ENCODE measurements around the gene LAPTM5. TPM values are rescaled to one million over a fixed set of nuclear protein-coding genes. Genes with fewer than 3 reads are reported as not detected.

LAPTM5 gene
- total RNA-seq, 4 donors from 2014 or later: 21.1 to 67.8 (median 43.1) TPM

DNA sequence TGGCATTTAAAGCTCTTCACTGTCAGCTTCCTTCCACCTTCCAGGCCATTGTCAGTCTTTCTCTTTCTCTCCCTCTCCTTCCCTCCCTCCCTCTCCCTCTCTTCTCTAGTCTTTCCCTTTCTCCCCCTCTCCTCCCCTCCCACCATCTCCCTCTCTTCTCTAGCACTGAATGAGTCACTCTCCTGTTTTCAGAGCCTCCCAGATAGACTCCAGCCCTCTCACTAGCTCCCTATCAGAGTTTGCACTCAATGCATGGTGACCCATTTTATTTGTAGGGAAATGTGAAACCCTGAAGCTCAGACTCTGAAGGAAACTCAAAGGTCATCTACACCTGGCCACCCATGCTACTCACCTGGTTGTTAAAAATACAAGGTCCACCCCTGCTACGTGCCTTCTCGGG, 29.8 kb downstream of the LAPTM5 start:
- Histone ChIP-seq H3K9me3 (no peaks in the 10 kb centered on the region), H3K4me1 (peaks cover 0 to 22% (median 12%) of the 10 kb centered on the region in 4 donors), H3K4me3 (no peak overlapping the region), H3K27ac (no peak overlapping the region), H3K36me3 (peaks cover 0 to 27% (median 0%) of the 10 kb centered on the region in 3 donors), H3K27me3 (no peaks in the 10 kb centered on the region)
- DNase-seq (ENCODE audit: low spot score in 2 of 2): no peak
- 93 to 100% methylated on average over 2 of the region's 2 CpGs for WGBS, 2 donors
- TF ChIP-seq, protein P1, sequence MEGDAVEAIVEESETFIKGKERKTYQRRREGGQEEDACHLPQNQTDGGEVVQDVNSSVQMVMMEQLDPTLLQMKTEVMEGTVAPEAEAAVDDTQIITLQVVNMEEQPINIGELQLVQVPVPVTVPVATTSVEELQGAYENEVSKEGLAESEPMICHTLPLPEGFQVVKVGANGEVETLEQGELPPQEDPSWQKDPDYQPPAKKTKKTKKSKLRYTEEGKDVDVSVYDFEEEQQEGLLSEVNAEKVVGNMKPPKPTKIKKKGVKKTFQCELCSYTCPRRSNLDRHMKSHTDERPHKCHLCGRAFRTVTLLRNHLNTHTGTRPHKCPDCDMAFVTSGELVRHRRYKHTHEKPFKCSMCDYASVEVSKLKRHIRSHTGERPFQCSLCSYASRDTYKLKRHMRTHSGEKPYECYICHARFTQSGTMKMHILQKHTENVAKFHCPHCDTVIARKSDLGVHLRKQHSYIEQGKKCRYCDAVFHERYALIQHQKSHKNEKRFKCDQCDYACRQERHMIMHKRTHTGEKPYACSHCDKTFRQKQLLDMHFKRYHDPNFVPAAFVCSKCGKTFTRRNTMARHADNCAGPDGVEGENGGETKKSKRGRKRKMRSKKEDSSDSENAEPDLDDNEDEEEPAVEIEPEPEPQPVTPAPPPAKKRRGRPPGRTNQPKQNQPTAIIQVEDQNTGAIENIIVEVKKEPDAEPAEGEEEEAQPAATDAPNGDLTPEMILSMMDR (IDR thresholded peaks at IDR 0.05): no peak
- TF ChIP-seq EP300 (IDR thresholded peaks at IDR 0.05) (no peak), POLR2A (IDR thresholded peaks at IDR 0.05) (no peak)

DNA sequence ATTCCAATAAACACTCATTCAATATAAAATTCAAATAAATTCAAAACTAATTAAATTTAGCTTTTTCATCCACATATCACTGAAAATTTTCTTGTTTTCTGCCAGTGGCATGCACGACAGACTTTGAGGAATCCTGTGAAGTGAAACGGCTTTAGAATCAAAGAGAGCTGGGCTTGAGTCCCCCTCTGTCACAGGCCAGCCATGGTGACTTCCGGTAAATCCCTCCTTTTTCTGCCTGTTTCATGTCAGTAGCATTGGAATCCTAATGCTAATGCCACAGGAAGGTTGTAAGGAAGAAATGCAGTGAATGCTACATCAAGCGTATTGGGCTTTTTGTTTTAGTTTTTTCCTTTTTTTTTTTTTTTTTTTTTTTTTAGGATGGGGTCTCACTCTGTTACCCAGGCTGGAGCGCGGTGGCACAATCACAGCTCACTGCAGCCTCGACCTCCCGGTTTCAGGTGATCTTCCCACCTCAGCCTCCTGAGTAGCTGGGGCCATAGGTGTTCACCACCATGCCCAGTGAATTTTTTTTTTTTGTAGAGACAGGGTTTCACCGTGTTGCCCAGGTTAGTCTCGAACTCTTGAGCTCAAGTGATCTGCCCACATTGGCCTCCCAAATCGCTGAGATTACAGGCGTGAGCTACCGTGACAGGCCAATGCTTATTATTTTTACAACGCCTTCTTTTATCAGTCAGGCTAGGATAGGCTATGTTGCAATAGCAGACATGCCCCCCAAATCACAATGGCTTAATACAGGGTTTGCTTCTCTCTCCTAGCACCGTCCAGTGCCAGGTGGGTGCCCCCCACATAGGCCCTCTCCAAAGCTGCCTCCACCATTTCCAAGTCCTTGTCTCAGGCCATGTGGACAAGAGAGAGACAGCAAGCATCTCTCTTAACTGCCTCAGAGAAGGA, 30.5 kb downstream of the LAPTM5 start:
- DNase-seq (ENCODE audit: low spot score in 2 of 2): no peak
- H3K27ac ChIP-seq: no peak overlapping the region
- peaks cover 0 to 22% (median 7%) of the 10 kb centered on the region in 4 donors for H3K4me1 ChIP-seq
- H3K27me3 ChIP-seq: no peaks in the 10 kb centered on the region
- no peak overlapping the region for H3K4me3 ChIP-seq
- no peaks in the 10 kb centered on the region for H3K9me3 ChIP-seq
- H3K36me3 ChIP-seq: peaks cover 0 to 35% (median 0%) of the 10 kb centered on the region in 3 donors
- WGBS, 2 donors: 87 to 89% methylated on average over 15 of the region's 15 CpGs
- TF ChIP-seq POLR2A (IDR thresholded peaks at IDR 0.05) (no peak), EP300 (IDR thresholded peaks at IDR 0.05) (no peak)
- TF ChIP-seq, protein P1 (IDR thresholded peaks at IDR 0.05): no peak

DNA sequence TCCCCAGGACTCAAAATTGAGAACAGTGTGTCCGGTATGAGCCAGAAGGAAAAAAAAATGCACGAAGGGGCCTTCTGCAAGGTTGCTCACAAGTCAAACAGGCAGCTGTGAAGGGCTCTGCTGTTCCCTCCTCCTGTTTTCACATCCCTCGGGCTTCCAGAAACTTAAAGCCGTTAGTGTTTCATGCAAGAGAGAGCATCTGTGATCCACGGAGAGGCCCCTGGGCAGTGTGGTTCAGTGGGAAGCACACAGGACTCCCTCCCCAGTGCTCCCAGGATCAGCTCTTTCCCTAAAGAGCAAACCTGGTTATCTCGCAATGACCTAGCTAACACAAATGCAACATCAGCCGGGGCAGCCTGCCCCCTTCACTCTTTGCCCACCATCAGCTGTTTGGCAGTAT, 31.3 kb downstream of the LAPTM5 start:
- peaks cover 0 to 17% (median 7%) of the 10 kb centered on the region in 4 donors for H3K4me1 ChIP-seq

DNA sequence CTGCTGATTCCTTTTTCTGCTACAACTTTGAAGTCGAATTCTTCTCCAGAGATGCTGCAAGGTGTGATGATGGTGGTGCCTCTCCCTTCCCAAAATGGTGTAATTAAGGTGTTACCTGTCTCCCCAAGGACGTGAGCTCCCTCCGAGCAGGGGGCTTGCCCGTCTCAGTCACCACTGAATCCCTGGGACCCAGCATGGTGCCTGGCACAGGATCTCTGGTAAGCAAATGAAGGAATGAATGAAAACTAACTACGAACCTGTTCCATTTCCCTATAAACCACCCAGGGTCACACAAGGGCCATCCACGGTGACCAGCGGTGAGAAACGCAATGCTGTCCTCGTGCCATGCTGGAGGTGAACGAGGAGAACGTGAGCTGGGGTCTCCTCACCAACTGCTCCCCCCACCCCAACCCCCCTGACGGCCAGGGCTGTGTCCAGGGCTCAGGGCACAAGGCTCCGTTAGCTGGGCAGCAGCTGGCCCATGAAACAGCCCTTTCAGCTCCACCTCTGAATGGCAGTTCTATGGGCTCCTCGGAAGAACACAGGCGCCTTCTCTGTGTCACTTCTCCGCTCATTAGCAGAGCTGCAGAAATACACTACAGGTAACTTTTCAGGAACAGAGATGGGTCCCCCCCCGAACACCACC, 32.0 kb downstream of the LAPTM5 start:
- Histone ChIP-seq H3K27ac (no peak overlapping the region), H3K36me3 (peaks cover 0 to 36% (median 0%) of the 10 kb centered on the region in 3 donors), H3K4me3 (no peak overlapping the region), H3K9me3 (no peaks in the 10 kb centered on the region), H3K4me1 (peaks cover 0 to 11% (median 6%) of the 10 kb centered on the region in 4 donors), H3K27me3 (no peaks in the 10 kb centered on the region)
- DNase-seq (ENCODE audit: low spot score in 2 of 2): no peak
- 83 to 89% methylated on average over 13 to 17 of the region's 17 CpGs for WGBS, 2 donors
- TF ChIP-seq EP300 (IDR thresholded peaks at IDR 0.05): no peak
- TF ChIP-seq, protein P1 (IDR thresholded peaks at IDR 0.05): no peak
- TF ChIP-seq POLR2A (IDR thresholded peaks at IDR 0.05): no peak

More for the DNA sequence above, 31.3 kb downstream of the LAPTM5 start:
- Histone ChIP-seq H3K9me3 (no peaks in the 10 kb centered on the region), H3K27me3 (no peaks in the 10 kb centered on the region), H3K27ac (no peak overlapping the region), H3K4me3 (no peak overlapping the region), H3K36me3 (peaks cover 0 to 36% (median 0%) of the 10 kb centered on the region in 3 donors)
- 57 to 67% methylated on average over 7 of the region's 7 CpGs for WGBS, 2 donors
- DNase-seq (ENCODE audit: low spot score in 2 of 2): no peak
- TF ChIP-seq EP300 (IDR thresholded peaks at IDR 0.05) (no peak), POLR2A (IDR thresholded peaks at IDR 0.05) (no peak)
- TF ChIP-seq, protein P1 (IDR thresholded peaks at IDR 0.05): no peak
